GM12875 (cell line): ENCODE results near the gene PLVAP.

Experiments
- H3K4me3 ChIP-seq: one replicate; pipeline ENCODE4 v1.5.1; 2011; ENCODE audit warnings: low read depth, low read length, control low read depth
- TF ChIP-seq, protein P1 (sequence below): IDR thresholded peaks from 2 replicates; pipeline ENCODE4 v1.5.1; 2011; ENCODE audit warnings: low read depth, mild to moderate bottlenecking, control low read depth, inconsistent platforms, low read length, moderate library complexity, borderline replicate concordance; ENCODE audit not compliant: insufficient read depth

The PLVAP gene

DNA sequence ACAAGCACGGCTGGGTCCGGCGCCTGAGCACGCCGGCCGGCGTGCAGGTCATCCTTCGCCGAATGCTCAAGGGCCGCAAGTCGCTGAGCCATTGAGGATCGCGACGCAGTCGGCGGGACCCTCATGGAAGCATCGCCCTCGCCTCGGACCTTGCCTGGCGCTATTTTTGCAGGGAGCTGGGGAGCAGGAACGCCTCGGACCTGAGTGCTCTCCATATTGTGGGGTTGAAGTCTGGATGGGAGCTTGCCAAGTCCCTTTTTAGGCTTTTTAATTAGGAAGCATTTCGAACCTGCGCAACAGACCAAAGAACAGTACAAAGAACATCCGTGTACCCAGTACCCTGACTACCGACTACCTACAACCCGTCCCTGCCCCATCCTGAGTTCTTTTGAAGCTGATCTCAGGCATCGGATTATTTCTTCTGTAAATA, 70.8 kb downstream of the PLVAP start:
- peak overlapping the region; percentile 91 for H3K4me3 ChIP-seq
- TF ChIP-seq, protein P1, sequence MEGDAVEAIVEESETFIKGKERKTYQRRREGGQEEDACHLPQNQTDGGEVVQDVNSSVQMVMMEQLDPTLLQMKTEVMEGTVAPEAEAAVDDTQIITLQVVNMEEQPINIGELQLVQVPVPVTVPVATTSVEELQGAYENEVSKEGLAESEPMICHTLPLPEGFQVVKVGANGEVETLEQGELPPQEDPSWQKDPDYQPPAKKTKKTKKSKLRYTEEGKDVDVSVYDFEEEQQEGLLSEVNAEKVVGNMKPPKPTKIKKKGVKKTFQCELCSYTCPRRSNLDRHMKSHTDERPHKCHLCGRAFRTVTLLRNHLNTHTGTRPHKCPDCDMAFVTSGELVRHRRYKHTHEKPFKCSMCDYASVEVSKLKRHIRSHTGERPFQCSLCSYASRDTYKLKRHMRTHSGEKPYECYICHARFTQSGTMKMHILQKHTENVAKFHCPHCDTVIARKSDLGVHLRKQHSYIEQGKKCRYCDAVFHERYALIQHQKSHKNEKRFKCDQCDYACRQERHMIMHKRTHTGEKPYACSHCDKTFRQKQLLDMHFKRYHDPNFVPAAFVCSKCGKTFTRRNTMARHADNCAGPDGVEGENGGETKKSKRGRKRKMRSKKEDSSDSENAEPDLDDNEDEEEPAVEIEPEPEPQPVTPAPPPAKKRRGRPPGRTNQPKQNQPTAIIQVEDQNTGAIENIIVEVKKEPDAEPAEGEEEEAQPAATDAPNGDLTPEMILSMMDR, result no peak

DNA sequence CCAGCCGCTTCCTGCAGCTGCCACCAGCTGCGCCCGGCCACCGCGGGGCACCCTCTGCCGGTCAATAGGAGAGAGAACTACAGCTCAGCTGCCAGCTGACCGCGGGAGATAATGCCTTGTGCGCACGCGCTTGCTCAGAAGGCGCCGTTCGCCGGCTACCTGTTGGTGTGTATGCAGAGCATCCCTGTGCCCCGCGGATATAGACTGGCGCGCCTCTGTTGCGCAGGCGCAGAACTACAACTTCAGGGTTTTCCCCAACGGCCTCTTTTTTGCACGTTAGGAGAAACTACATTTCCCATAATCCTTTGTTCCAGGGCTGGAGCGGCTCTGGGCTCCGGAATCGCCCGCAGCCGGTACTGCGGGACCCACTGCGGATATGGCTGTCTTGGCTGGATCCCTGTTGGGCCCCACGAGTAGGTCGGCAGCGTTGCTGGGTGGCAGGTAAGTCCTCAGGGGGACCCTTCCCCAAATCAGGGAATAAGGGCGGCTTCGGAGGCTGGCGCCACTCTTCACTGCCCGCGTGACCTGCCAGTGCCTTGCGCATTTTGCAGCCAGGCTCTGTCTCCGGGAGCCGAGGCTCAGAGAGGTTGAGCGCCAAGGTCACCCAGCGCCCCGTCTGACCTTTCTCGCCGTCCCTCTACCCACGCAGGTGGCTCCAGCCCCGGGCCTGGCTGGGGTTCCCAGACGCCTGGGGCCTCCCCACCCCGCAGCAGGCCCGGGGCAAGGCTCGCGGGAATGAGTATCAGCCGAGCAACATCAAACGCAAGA, 71.4 kb downstream of the PLVAP start, which contains the start of gene MRPL34:
Gene MRPL34, plus strand, starts transcription at position 356 of the 768 bp plus-strand sequence. Its CDS starts 21 bp downstream, at position 377.
- H3K4me3 ChIP-seq, result peak within 1 kb of the TSS; percentile 91
- TF ChIP-seq, protein P1, result peak; percentile 74

DNA sequence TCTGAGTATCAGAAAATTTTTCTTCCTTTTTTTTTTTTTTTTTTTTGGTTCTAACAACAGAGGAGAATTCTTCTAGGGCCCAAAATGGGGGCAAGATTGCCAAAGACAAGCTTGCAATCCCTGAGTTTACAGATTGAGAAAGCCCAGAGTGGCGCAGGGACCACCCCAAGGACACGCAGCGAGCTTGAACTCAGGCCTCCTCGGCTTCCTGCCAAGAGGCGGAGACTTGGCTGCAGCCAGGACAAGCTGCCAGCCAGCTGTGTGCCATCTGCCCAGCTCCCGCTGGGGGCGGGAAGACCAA, 72.0 kb downstream of the PLVAP start:
- H3K4me3 ChIP-seq, result peak overlapping the region; percentile 91
- TF ChIP-seq, protein P1, result no peak

DNA sequence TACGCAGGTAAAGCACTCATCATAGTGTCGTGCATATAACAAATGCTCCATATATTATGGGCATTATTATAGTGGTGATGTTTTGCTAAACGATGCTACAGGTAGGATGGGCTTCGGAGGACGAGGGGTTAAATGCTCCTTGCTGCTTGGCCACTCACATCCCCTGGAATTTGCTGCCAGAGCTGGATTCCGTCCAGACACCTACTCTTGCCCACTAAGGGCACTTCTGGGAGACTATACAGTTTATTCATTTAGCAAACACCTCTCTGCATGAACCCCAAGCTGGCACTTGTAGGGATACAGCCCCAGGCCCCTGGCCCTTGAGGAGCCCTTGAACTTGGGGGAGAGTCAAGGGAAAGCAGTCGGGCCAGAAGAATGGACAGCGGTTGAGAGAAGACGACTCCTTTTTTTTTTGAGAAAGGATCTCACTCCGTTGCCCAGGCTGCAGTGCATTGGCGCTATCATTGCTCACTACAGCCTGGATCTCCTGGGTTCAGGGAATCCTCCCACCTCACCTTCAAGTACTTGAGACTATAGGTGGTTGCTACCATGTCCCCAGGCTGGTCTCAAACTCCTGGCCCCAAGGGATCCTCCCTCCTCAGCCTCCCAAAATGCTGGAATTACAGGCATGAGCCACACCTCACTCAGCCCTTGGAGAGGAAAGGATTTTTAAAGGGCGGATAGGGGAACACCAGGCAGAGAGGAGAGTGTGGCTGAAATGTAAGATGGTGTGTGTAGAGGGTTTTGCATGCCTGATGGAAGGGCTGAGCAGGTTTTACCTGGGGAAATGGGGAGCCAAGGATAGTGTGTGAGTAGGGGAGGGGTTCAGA, 72.5 kb downstream of the PLVAP start:
- H3K4me3 ChIP-seq, result no peak overlapping the region
- TF ChIP-seq, protein P1, result no peak

DNA sequence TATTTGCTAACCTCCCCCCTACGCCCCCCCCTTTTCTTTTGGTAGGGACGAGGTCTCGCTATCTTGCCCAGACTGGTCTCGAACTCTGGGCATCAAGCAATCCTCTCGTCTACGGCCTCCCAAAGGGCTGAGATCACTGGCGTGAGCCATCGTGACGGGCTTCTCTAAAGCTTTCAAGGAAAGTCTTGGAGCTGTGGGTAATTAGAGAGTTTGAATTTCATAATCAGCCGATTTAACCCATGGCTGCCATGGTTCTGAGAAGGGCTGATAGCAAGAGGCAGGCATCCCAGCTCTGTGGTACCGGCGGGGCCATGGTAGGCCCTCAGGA, 73.2 kb downstream of the PLVAP start:
- no peak overlapping the region for H3K4me3 ChIP-seq
- TF ChIP-seq, protein P1, result no peak

DNA sequence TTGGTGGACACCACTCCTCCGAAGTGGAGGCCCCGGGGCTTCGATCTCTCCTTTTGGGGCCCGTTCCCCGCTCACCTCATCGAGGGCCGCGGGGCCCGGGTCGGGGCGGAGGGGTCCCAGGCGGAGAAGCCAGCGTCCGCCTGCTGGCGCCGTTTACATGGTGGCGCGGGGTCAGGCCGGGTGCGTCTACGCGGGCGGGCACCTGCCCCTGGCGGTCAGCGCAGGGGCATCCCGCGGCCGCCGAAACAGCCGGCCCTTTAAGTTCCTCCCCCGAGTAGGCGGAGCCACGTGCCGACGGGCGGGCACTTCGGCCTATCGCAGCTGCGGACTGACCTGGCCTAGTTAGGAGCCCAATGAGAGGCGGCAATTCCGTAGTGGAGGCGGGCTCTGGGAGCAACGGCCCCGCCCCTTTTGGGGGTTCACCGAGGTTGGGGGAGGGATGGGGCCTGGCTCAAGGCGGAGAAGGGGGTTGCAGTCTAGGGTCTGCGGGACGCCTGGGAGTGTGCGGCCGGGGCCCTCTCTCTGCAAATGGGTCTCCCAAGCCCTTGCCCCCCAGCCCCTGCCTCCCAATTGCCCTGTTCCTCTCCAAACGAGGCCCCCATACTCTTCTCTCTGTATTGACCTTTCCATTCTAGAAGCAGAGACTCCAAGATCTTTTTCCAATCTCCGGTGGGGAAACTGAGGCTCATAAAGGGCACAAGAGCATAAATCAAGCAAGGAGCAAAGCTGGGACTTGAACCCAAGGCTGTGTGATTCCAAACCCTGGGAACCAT, 73.8 kb downstream of the PLVAP start, which contains the start of gene ABHD8:
Gene ABHD8, minus strand, starts transcription at position 259 of the 773 bp plus-strand sequence. CDS start 1,809 bp downstream, outside the sequence.
- TF ChIP-seq, protein P1, result peak; percentile 54
- H3K4me3 ChIP-seq, result peak within 1 kb of the TSS; percentile 84
